ENCODE results near the gene MAFG.

Gene MAFG

GRCh38 chr17:81898029-81898866 lies 29.3 kb downstream of the MAFG start:
- DNase-seq (ENCODE audit: low read depth, low spot score) = peak; percentile 84

- no peak for DNase-seq (ENCODE audit: low read depth, low spot score)
Observed at GRCh38 chr17:81895400-81895799, 32.1 kb downstream of the MAFG start.

- DNase-seq (ENCODE audit: low read depth, low spot score) = no peak
Observed at GRCh38 chr17:81891303-81891552, 36.3 kb downstream of the MAFG start.

- DNase-seq (ENCODE audit: low read depth, low spot score) = peak; percentile 37
Observed at GRCh38 chr17:81890447-81891302, 36.9 kb downstream of the MAFG start.

GRCh38 chr17:81889602-81890001 lies 37.9 kb downstream of the MAFG start:
- DNase-seq (ENCODE audit: low read depth, low spot score) = no peak

GRCh38 chr17:81888988-81889595 lies 38.4 kb downstream of the MAFG start:
- no peak for DNase-seq (ENCODE audit: low read depth, low spot score)

- no peak for DNase-seq (ENCODE audit: low read depth, low spot score)
Observed at GRCh38 chr17:81888105-81888987, 39.2 kb downstream of the MAFG start.

GRCh38 chr17:81885869-81886548 lies 41.5 kb downstream of the MAFG start:
- DNase-seq (ENCODE audit: low read depth, low spot score) = peak; percentile 87

- no peak for DNase-seq (ENCODE audit: low read depth, low spot score)
Observed at GRCh38 chr17:81885454-81885853, 42.1 kb downstream of the MAFG start.

- DNase-seq (ENCODE audit: low read depth, low spot score) = no peak
Observed at GRCh38 chr17:81884968-81885367, 42.6 kb downstream of the MAFG start.

- DNase-seq (ENCODE audit: low read depth, low spot score) = peak; percentile 90
Observed at GRCh38 chr17:81884520-81884919, 43.0 kb downstream of the MAFG start.

GRCh38 chr17:81879121-81879520 lies 48.4 kb downstream of the MAFG start:
- DNase-seq (ENCODE audit: low read depth, low spot score) = no peak

- DNase-seq (ENCODE audit: low read depth, low spot score) = no peak
Observed at GRCh38 chr17:81878294-81878693, 49.2 kb downstream of the MAFG start.

GRCh38 chr17:81877569-81877968 lies 50.0 kb downstream of the MAFG start:
- no peak for DNase-seq (ENCODE audit: low read depth, low spot score)

- peak; percentile 95 for DNase-seq (ENCODE audit: low read depth, low spot score)
Observed at GRCh38 chr17:81871387-81872230, 55.9 kb downstream of the MAFG start.

GRCh38 chr17:81870981-81871386 lies 56.6 kb downstream of the MAFG start, which contains the start of gene ARHGDIA:
ARHGDIA (minus strand) TSS chr17:81871337; CDS start chr17:81869930, 1,407 bp downstream.
- DNase-seq (ENCODE audit: low read depth, low spot score) = peak; percentile 48

- DNase-seq (ENCODE audit: low read depth, low spot score) = peak; percentile 71
Observed at GRCh38 chr17:81870131-81870980, 57.2 kb downstream of the MAFG start.

- peak; percentile 74 for DNase-seq (ENCODE audit: low read depth, low spot score)
Observed at GRCh38 chr17:81869221-81870130, 58.1 kb downstream of the MAFG start.
